Endothelial cell of umbilical vein (primary cell): ENCODE results near the gene HPDL. TPM values are rescaled to one million over a fixed set of nuclear protein-coding genes. Genes with fewer than 3 reads are reported as not detected.

ENCODE experiments used
- BruUV-seq: library from RNA; stranded (reverse); fragments of 400-500 nt; replicated peaks from 2 replicates; lab custom pipeline; 2021; lab: Mats Ljungman, UMichigan
- CTCF ChIA-PET: fragments of 300-600, 350-600 bp; sonication (Branson Sonifier 250); formaldehyde crosslinking; loops from one replicate; lab custom pipeline; 2021; ENCODE audit warnings: antibody characterized with exemption, inconsistent platforms; lab: Charles Lee
- POLR2A ChIA-PET: fragments of 300-600, 350-600 bp; sonication (Branson Sonifier 250); formaldehyde crosslinking; loops from one replicate; lab custom pipeline; 2021; ENCODE audit warnings: antibody characterized with exemption, inconsistent platforms; lab: Charles Lee
- DNase-seq: peaks from one replicate; pipeline ENCODE4 v3.0.0-alpha.2; 2011; ENCODE audit warnings: low read depth, low spot score
- FAIRE-seq: peaks from 2 replicates; lab custom pipeline; 2011; peaks lifted over from hg19 to GRCh38; lab: Jason Lieb, UNC
- H2AFZ ChIP-seq: 2 replicates; pipeline ENCODE4 v1.6.0; 2012; ENCODE audit warnings: low read depth, low read length, control low read depth, inconsistent platforms
- H3K27ac ChIP-seq: 2 replicates; pipeline ENCODE4 v1.5.1; 2011; ENCODE audit warnings: low read depth, mild to moderate bottlenecking, control low read depth, low read length, moderate library complexity; ENCODE audit not compliant: insufficient read depth
- H3K27me3 ChIP-seq, 2 experiments: 2 replicates each; pipeline versions ENCODE4 v1.6.0 to v1.6.1; 2011; ENCODE audit warnings: low read length in 2 of 2, mixed read lengths in 1 of 2; ENCODE audit not compliant: control insufficient read depth in 2 of 2, insufficient read depth in 2 of 2
- H3K36me3 ChIP-seq, 2 experiments: 2 replicates in 1 of 2; 3 replicates in 1 of 2; pipeline ENCODE4 v1.5.1; 2011; ENCODE audit warnings: low read length in 2 of 2, mild to moderate bottlenecking in 1 of 2, moderate library complexity in 1 of 2; ENCODE audit not compliant: control insufficient read depth in 2 of 2, insufficient read depth in 2 of 2; ENCODE audit errors: extremely low read depth in 1 of 2
- H3K4me1 ChIP-seq: 3 replicates; pipeline ENCODE4 v1.5.1; 2011; ENCODE audit warnings: mild to moderate bottlenecking, low read length; ENCODE audit not compliant: control insufficient read depth, insufficient read depth; ENCODE audit errors: extremely low read depth
- H3K4me2 ChIP-seq: 2 replicates; pipeline ENCODE4 v1.6.1; 2011; ENCODE audit warnings: low read length, control low read depth, mixed read lengths; ENCODE audit not compliant: insufficient read depth
- H3K4me3 ChIP-seq, 3 experiments: fragments of 200-600 bp in 1 of 3; sonication (generic), shearing (Covaris generic) in 1 of 3; replicated peaks in 1 of 3; 2 replicates each; pipeline ENCODE4 v1.5.1; 2011 to 2016; ENCODE audit warnings: control low read depth in 3 of 3, low read length in 3 of 3, mild to moderate bottlenecking in 2 of 3, inconsistent platforms in 1 of 3, low read depth in 1 of 3, moderate library complexity in 1 of 3; ENCODE audit not compliant: insufficient read depth in 1 of 3
- H3K79me2 ChIP-seq: 2 replicates; pipeline ENCODE4 v1.6.0; 2012; ENCODE audit warnings: low read length, inconsistent platforms; ENCODE audit not compliant: control insufficient read depth, insufficient read depth
- H3K9ac ChIP-seq: replicated peaks from 2 replicates; pipeline ENCODE3; 2011; ENCODE audit warnings: low read length, control low read depth; ENCODE audit not compliant: insufficient read depth; ENCODE audit errors: extremely low read depth
- H3K9me1 ChIP-seq: replicated peaks from 3 replicates; pipeline ENCODE4 v1.6.0; 2011; ENCODE audit warnings: mild to moderate bottlenecking, low read length; ENCODE audit not compliant: control insufficient read depth, insufficient read depth; ENCODE audit errors: extremely low read depth
- H3K9me3 ChIP-seq: replicated peaks from 2 replicates; pipeline ENCODE4 v1.5.1; 2012; ENCODE audit warnings: low read length, inconsistent platforms; ENCODE audit not compliant: control insufficient read depth, insufficient read depth
- H4K20me1 ChIP-seq: replicated peaks from 2 replicates; pipeline ENCODE3; 2011; ENCODE audit warnings: mild to moderate bottlenecking, low read length; ENCODE audit not compliant: control insufficient read depth, insufficient read depth; ENCODE audit errors: extremely low read depth
- EZH2 ChIP-seq: IDR thresholded peaks from 2 replicates; pipeline ENCODE4 v1.6.1; 2012; ENCODE audit warnings: borderline replicate concordance, low read depth, mild to moderate bottlenecking, moderate library complexity, low read length, inconsistent platforms; ENCODE audit not compliant: severe bottlenecking
- FOS ChIP-seq: IDR thresholded peaks from 2 replicates; pipeline ENCODE4 v1.6.1; 2011; ENCODE audit warnings: mild to moderate bottlenecking, low read length, moderate library complexity, borderline replicate concordance; ENCODE audit not compliant: insufficient read depth
- POLR2A ChIP-seq: IDR thresholded peaks from 2 replicates; pipeline ENCODE4 v1.6.1; 2012; ENCODE audit warnings: low read depth, mild to moderate bottlenecking, control low read depth, low read length
- dilution Hi-C: fragments of 300-500 bp; cut with MboI; formaldehyde crosslinking; loops from one replicate; pipeline ENCODE4 v1.15.0; 2019; ENCODE audit warnings: low sequenced_read_pairs; ENCODE audit not compliant: extremely low pct_ligation_motif_present
- intact Hi-C: fragments of 100-400 bp; cut with micrococcal nuclease; formaldehyde crosslinking; loops from one replicate; pipeline ENCODE4 v1.10.0; 2022
- polyA plus RNA-seq, 4 experiments: library from polyadenylated mRNA; depleted of rRNA in 3 of 4; stranded (reverse) in 3 of 4; unstranded in 1 of 4; fragments of >200 nt; gene quantifications; 2 replicates each; pipeline versions ENCODE4 v1.2.1 to v1.2.3, GENCODE V29; 2011 to 2012; ENCODE audit warnings: missing spikeins in 1 of 4
- total RNA-seq: library from RNA; stranded (reverse); gene quantifications from 2 replicates; pipeline ENCODE4 v1.2.3, GENCODE V29; 2021

The HPDL gene
- total and polyA plus RNA-seq, 2 donors (not counting 3 experiments of a cell fraction or from before 2014, with no cell fraction given), result 3.4 to 5.9 TPM

DNA sequence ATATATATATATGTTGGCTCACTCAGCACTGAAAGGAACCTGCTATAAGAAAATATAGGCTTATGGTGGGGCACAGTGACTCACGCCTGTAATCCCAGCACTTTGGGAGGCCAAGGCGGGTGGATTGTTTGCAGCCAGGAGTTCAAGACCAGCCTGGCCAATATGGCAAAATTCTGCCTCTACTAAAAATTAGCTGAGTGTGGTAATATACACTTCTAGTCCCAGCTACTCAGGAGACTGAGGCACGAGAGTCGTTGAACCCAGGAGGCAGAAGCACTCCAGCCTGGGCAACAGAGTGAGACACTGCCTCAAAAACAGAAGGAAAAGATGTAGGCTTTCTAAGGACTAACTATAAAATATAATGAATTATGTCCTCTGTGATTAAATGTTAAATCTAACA is 28.1 kb downstream of the HPDL start:
- Histone ChIP-seq H3K9me3 (no peaks in the 10 kb centered on the region), H3K4me1 (peaks cover 7% of the 10 kb centered on the region), H3K4me3 (no peak overlapping the region), H4K20me1 (no peaks in the 10 kb centered on the region), H3K79me2 (no peaks in the 10 kb centered on the region), H3K27ac (no peak overlapping the region), H3K27me3 (no peaks in the 10 kb centered on the region), H3K9me1 (no peaks in the 10 kb centered on the region), H3K4me2 (no peak overlapping the region), H3K36me3 (no peaks in the 10 kb centered on the region), H2AFZ (no peak overlapping the region), H3K9ac (no peak overlapping the region)
- FAIRE-seq (no peak), DNase-seq (no peak)
- intact Hi-C loops (no loop called here), dilution Hi-C loops (loop anchor here (25.0 kb wide), 1 partner anchor 132 kb away; the partner anchor contains the start of gene TESK2)
- BruUV-seq, result no TSS peak
- ChIA-PET CTCF (interaction anchor here (0.7 to 15.5 kb wide), 4 partner anchors 8 to 340 kb away, joined by 3 to 457 read pairs (median 4); partner anchors contain the start of gene TESK2), POLR2A (interaction anchor here (0.7 to 1.3 kb wide), 2 partner anchors 15 to 136 kb away, joined by 3 read pairs; partner anchors contain the start of genes MUTYH, TESK2 and TOE1)
- TF ChIP-seq EZH2, result no peak
- TF ChIP-seq FOS, result no peak

DNA sequence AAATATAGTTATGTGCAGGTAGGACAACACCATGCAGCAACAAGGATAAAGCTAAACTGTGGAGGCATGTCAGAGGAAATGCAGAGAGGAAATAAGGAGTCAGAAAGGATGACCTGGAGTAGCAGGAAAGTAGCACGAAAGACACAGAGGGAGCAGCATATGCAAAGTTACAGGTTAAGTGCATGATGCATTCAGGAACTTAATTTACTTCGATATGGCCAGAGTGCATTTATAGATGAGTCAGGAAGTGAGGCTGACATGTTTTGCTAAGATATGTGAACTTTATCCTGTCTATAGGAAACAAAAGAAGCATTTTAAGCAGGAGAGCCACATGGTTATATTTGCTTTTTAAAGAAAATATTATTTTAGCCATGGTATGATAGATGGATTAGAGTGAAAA is 29.0 kb downstream of the HPDL start:
- H2AFZ ChIP-seq, result no peak overlapping the region
- no peak overlapping the region for H3K4me3 ChIP-seq
- H3K9me3 ChIP-seq, result no peaks in the 10 kb centered on the region
- dilution Hi-C loops, result loop anchor here (25.0 kb wide), 1 partner anchor 132 kb away; the partner anchor contains the start of gene TESK2
- no TSS peak for BruUV-seq
- no peaks in the 10 kb centered on the region for H3K27me3 ChIP-seq
- no peaks in the 10 kb centered on the region for H4K20me1 ChIP-seq
- H3K79me2 ChIP-seq, result no peaks in the 10 kb centered on the region
- ChIA-PET CTCF (interaction anchor here (0.8 to 15.5 kb wide), 5 partner anchors 9 to 341 kb away, joined by 3 to 457 read pairs (median 3); partner anchors contain the start of gene TESK2), POLR2A (interaction anchor here (0.7 to 1.3 kb wide), 2 partner anchors 15 to 135 kb away, joined by 3 read pairs; partner anchors contain the start of genes MUTYH, TESK2 and TOE1)
- FAIRE-seq (peak; percentile 42), DNase-seq (peak; percentile 47)
- intact Hi-C loops, result no loop called here
- H3K27ac ChIP-seq, result no peak overlapping the region
- no peak for TF ChIP-seq POLR2A
- peak; percentile 15 for TF ChIP-seq FOS
- no peaks in the 10 kb centered on the region for H3K9me1 ChIP-seq
- H3K9ac ChIP-seq, result no peak overlapping the region
- peaks cover 7% of the 10 kb centered on the region for H3K4me1 ChIP-seq
- no peaks in the 10 kb centered on the region for H3K36me3 ChIP-seq
- H3K4me2 ChIP-seq, result no peak overlapping the region
